Left ventricle myocardium inferior (tissue), 1 donor: Measurements from ENCODE around the gene PLOD3. TPM values are rescaled to one million over a fixed set of nuclear protein-coding genes. Genes with fewer than 3 reads are reported as not detected.
A peak's percentile ranks its signal among the peaks of the same experiment; 100 is the strongest.

Source experiments
- DNase-seq: peaks from one replicate; pipeline ENCODE4 v3.0.0-alpha.2; 2020
- H3K27ac ChIP-seq: fragments of 200-600 bp; replicated peaks from 2 replicates; pipeline ENCODE4 v1.8.0; 2021
- H3K27me3 ChIP-seq: fragments of 200-600 bp; 2 replicates; pipeline ENCODE4 v1.8.0; 2021; ENCODE audit warnings: low read depth
- H3K36me3 ChIP-seq: fragments of 200-600 bp; 2 replicates; pipeline ENCODE4 v1.8.0; 2021
- H3K4me1 ChIP-seq: fragments of 200-600 bp; 2 replicates; pipeline ENCODE4 v1.8.0; 2021
- H3K4me3 ChIP-seq: fragments of 200-600 bp; 2 replicates; pipeline ENCODE4 v1.8.0; 2021; ENCODE audit warnings: mild to moderate bottlenecking, moderate library complexity
- H3K9me3 ChIP-seq: fragments of 200-600 bp; replicated peaks from 2 replicates; pipeline ENCODE4 v1.8.0; 2021
- intact Hi-C: fragments of 100-400 bp; cut with micrococcal nuclease; formaldehyde crosslinking; loops from one replicate; pipeline ENCODE4 v1.11.0; 2022
- total RNA-seq: library from RNA; stranded (reverse); fragmentation: NEBNext Ultra II Directional; extraction: Animal tissue kit (Norgen Biotek cat#: 25700); gene quantifications from one replicate; pipeline ENCODE4 v1.2.1, GENCODE V29; 2021
- TF ChIP-seq, protein P1 (sequence below): fragments of 200-600 bp; IDR thresholded peaks from 2 replicates; pipeline ENCODE4 v1.8.0; 2021; ENCODE audit warnings: antibody characterized with exemption, mild to moderate bottlenecking, borderline replicate concordance
- donor health status: DM: no; HTN: yes; CAD: no; lungs with severe emphysema.

PLOD3 gene
- total RNA-seq, 1 donor from 2014 or later: 38.7 TPM

DNA sequence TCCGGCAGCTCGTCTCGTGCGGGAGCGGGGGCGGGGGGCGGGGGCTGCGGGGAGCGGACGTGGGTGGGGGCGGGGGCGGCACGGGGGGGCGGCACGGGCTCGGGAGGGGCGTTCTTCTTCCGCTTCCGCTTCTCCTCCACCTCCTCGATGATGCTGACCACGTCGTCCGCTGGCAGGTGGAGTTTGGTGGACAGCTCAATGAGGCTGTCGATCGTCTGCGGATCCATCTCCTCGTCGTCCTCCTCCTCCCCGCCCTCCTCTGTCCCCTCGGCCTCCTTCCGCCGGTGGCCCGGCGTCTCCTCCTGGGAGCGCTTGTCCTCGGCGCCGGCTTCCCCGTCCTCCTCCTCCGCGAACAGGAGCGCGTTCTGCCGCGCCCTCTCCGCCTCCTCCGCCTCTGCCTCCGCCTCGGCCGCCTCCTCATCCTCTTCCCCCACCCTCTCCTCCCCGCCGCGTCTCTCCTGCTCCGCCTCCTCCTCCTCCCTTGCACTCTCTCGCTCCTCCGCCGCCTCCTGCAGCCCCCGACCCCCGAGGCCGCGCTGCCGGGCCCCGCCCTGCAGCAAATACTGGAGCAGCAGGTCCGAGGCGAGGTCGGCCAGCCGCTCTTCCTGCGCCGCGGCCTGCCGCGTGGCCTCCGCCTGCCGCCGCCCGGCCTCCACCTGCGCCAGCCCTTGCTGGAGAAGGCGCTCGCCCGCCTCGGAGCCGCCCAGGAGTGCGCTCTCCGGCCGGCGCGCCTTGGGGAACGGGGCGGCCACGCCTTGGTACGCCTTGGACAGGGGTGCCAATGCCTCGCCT lies 53.9 kb downstream of the PLOD3 start:
- Histone ChIP-seq H3K36me3 (peaks cover 19% of the 10 kb centered on the region), H3K4me1 (peaks cover 41% of the 10 kb centered on the region), H3K4me3 (peak overlapping the region; percentile 55), H3K9me3 (no peaks in the 10 kb centered on the region), H3K27ac (peak overlapping the region; percentile 33), H3K27me3 (peaks cover 93% of the 10 kb centered on the region)
- no peak for DNase-seq
- TF ChIP-seq, protein P1, sequence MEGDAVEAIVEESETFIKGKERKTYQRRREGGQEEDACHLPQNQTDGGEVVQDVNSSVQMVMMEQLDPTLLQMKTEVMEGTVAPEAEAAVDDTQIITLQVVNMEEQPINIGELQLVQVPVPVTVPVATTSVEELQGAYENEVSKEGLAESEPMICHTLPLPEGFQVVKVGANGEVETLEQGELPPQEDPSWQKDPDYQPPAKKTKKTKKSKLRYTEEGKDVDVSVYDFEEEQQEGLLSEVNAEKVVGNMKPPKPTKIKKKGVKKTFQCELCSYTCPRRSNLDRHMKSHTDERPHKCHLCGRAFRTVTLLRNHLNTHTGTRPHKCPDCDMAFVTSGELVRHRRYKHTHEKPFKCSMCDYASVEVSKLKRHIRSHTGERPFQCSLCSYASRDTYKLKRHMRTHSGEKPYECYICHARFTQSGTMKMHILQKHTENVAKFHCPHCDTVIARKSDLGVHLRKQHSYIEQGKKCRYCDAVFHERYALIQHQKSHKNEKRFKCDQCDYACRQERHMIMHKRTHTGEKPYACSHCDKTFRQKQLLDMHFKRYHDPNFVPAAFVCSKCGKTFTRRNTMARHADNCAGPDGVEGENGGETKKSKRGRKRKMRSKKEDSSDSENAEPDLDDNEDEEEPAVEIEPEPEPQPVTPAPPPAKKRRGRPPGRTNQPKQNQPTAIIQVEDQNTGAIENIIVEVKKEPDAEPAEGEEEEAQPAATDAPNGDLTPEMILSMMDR: no peak
- intact Hi-C loops: no loop called here

DNA sequence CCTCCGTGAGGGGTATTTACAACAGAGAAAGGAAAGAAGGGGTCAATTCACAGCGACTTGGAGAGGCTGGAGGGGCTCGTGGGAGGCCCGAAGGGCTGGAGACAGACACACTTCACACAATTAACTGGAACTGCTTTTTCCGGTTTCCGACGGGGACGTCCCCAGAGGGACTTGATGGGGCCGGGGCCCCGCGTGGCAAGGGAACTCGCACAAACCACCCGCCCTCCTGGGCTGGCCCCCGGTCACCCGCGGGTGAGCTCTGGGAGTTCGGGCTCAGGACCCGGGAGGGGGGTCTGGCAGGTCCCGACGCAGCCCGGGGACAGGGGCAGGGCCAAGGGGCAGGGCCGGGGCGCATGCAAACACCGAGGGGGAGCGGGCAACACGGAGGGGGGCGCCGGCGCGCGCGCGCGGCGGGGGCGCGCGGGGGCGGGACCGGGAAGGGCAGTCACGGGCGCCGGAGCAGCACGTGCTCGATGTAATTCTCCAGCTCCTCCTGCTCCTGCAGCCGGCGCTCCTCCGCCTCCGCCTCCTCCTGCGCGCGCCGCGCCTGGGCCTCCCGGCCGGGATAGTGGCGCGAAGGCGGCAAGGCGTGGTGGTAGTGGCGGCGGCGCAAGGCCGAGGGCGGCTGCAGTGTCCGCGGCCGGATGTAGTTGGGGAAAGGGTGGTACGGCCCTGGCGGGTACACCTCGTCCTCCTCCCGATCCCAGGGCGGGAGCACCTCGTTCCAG lies 54.7 kb downstream of the PLOD3 start:
- Histone ChIP-seq H3K4me1 (peaks cover 41% of the 10 kb centered on the region), H3K36me3 (peaks cover 27% of the 10 kb centered on the region), H3K27ac (peak overlapping the region; percentile 52), H3K27me3 (peaks cover 85% of the 10 kb centered on the region), H3K4me3 (peak overlapping the region; percentile 55), H3K9me3 (no peaks in the 10 kb centered on the region)
- intact Hi-C loops: no loop called here
- TF ChIP-seq, protein P1: no peak
- DNase-seq: peak; percentile 27

DNA sequence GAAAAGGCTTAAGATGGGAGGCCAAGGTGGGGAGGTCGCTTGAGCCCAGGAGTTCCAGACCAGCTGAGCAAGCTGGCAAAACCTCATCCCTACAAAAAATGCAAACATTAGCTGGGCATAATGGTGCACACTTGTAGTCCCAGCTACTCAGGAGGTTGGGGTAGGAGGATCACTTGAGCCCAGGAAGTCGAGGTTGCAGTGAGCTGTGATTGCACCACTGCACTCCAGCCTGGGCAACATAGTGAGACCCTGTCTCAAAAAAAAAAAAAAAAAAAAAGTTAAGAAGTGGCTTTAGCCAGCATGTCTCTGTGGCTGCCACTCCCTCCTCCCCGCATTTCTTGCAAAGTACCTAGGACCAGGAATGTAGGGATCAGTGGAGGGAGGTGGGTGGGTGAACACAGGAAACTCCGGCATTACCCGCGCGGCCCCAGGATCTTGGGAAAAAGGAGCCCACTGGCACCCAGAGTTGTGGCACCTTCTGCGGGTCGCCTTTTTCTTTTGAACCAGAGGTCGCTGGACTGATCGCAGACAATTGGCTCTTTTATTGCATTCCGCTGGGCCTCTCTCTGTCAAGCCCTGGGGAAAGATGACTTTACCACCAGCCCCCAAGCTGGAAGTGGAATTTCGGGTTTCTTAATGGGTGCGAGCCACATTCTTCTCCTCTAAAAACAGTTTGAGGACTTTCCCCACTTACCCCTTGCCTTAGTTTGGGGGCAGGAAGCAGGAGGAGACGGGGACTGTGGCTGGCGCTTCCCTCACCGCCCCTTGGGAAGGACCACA lies 55.5 kb downstream of the PLOD3 start:
- DNase-seq: no peak
- Histone ChIP-seq H3K4me3 (peak overlapping the region; percentile 55), H3K27me3 (peaks cover 77% of the 10 kb centered on the region), H3K9me3 (no peaks in the 10 kb centered on the region), H3K36me3 (peaks cover 35% of the 10 kb centered on the region), H3K27ac (no peak overlapping the region), H3K4me1 (peaks cover 41% of the 10 kb centered on the region)
- TF ChIP-seq, protein P1: no peak
- intact Hi-C loops: no loop called here

DNA sequence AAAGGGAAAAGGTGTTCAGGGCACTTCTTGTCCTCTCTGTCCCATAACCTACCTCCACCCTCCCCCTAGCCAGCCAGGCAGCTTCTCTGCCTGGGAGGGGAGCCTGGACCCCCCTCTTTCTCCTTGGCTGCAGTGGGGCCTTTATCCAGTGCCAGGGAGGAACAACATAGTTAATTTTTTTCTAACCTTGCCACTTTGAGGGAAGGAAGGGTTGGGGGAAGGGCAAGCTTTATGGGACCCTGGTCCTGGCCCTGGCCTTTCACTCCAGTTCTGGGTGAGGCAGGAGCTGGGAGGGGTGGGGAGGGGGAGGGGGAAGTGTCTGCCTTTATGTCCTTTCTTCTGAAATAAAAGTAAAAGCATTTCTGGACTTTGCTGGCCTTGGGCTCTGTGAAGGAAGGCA lies 56.5 kb downstream of the PLOD3 start:
- no peak overlapping the region for H3K27ac ChIP-seq
- H3K4me1 ChIP-seq: peaks cover 38% of the 10 kb centered on the region
- no peaks in the 10 kb centered on the region for H3K9me3 ChIP-seq
- intact Hi-C loops: no loop called here
- peaks cover 35% of the 10 kb centered on the region for H3K36me3 ChIP-seq
- TF ChIP-seq, protein P1: no peak
- H3K27me3 ChIP-seq: peaks cover 67% of the 10 kb centered on the region
- no peak overlapping the region for H3K4me3 ChIP-seq
- no peak for DNase-seq
